ENCODE data around the gene RNF227.
"Not testable (repeated sequence)": the region's sequence is repeated elsewhere in the genome, so short reads cannot be mapped to it uniquely, and the experiment has no call there.

RNF227 gene

DNA sequence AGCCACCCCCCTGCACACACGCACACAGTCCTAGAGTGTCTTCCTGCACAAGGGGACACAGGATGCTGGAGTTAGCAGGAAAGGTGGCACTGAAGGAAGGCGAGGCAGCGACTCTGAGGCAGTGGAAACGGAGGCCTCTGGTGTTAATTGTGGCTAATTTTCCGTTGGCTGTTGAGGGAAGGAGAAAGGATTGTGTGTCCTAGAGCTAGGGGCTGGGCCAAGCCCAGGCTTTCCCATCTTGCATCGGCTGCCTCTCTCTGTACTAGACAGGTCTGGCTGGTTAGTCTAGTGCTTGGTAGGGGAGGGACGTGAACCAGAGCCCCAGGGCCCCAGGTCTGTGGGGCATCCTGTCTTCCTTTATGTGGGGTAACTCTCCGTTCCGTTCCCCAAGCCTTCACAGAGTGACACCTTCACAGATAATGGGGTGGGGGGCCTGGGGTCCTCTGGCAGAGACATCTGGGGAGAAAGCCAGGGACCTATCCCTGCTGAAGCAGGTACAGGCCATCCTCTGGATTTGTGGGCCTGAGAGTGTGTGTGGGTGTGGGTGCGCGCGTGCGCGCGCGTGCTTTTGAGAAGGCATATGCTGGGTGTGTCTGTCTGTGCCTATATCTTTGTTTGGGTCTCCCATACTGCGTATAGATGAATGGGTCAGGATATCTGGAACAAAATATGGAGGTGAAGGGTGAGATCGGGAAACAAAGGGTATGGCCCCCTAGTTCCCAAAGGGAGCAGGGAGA, 27.7 kb downstream of the RNF227 start, which contains the start of gene CHD3:
Gene CHD3, plus strand, starts transcription at position 606 of the 737 bp plus-strand sequence. CDS start 212 bp downstream, outside the sequence.
- no peak for DNase-seq (ENCODE audit: low read depth)

DNA sequence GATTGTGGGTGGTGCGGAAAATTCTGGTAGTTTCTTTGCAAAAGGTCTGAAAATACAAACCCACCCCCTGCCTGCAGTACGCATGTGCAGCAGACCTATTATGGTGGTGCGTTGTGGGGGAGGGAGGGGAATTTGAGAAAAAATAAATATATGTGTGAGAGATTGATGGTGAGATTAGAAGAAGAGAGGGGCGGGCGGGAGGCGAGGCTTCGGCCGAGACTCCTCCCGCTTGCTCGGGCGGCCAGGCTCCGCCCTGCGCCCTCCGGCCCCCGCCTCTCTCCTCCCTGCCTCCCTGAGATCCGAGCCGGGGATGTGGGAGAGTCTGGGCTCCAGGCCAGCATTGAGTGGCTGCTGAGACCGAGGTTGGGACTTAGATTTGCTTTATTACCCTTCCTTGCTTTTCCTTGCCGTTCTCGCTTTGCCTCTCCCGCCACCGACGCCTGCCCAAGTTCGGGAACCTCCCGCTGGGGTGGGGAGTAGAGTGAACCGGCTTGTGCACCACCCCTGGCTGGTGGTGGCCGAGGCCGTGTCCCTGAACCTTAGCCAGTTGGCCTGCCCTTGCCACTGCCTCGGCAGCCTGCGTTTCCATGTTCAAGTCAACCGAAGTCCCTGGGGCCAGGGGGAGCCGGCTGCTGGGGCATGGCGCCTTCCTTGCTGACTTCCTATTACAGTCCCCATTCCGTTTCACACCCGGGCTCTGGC, 28.5 kb downstream of the RNF227 start:
- peak; percentile 95 for DNase-seq (ENCODE audit: low read depth)

DNA sequence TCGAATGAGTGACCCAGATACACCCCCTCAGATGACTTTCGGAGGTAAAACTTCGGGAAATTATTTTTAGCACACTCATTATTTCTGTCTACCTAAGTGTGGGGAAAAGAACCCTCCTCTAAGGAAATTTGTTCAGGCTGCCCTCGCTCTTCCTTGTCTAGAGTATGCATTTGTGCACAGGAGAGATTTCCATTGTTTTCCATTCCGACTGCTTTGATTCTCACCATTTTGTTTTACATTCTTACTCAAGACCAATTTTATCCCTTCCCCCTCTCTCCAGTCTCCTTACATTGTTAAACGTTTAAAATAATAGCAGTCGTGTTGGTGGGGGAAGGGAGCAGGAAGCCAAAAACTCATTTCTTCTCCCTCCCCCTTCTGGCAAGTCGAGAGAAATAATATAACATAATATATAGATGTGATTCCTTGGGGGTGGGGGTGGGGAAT, 29.0 kb downstream of the RNF227 start:
- DNase-seq (ENCODE audit: low read depth): no peak

DNA sequence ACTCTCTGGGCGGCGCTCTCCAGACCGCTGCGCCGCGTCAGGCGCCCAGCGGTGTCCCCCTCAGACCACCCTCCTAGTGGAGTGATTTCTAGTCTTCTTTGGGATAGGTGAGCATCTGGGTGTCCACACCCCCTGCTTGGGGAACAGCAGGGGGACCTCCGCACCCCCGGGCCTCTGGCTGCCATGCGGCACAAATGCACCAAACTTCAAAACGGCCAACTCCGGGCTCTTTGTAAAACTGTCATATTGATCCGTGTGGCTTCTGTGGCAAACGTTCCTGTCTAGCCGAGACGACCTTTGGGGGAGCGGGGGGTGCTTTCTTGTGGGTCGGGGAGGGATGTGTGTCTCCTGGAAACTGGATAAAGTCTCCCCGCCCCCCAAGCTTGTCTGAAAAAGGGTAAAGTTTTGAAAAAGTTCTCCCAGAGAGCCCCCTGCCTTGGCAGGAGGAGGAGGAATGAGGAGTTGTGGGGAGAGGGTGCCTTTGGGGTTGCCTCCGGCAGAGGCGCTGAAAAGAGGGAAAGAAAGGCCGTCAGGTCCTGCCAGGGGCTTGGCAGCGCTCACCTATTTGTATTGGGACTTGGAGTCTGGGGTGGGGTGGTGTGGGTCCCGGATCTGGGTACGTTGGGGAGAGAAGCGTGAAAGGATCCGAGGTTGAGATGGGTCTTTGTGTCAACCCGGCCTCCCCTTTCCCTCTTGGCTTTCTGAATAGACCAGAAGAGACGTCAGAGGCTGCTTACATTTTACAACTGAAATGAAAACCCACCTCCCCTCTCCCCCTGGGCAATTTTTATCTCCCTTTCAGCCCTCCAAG, 29.7 kb downstream of the RNF227 start:
- DNase-seq (ENCODE audit: low read depth): peak; percentile 59

DNA sequence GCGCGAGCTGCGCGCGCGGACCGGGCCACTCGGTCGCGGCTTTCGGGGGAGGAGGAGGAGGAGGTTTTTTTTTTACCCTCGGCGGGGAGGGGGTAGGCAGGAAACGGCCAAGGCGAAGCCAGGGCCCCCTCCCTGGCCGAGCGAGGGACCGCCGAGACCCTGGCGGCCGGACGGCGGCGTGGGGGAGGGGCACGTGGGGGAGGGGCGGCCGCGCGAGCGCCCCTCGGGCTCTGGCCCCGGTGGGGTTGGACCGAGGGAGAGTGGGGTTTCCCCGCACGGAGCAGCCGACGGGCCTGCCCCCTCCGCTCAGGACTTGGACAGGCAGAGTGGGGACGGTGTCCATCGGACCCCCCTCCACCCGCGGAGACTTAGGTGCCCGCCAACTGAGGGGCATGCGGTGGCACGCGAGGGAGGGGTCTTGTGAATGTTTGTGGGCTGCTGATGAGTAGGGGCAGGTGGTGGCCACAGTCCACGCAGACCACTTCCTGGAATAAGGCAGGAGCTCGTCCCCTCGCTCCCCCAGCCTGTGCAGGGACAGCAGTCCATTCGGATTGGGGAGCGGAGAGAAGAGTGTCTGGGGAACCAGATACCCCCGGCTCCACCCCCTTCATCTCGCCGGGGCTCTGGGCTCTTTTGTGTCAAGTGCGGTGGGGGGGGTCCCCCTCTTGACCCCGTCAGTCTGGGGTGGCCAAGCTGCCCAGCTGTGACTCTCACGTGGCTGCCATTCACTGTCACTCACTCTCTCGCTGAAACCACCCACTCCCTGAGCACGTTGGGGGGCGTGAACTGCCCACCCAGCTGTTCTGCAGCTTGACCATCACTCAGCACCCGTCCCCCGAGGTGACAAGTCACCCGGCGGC, 30.5 kb downstream of the RNF227 start:
- DNase-seq (ENCODE audit: low read depth): peak; percentile 59

DNA sequence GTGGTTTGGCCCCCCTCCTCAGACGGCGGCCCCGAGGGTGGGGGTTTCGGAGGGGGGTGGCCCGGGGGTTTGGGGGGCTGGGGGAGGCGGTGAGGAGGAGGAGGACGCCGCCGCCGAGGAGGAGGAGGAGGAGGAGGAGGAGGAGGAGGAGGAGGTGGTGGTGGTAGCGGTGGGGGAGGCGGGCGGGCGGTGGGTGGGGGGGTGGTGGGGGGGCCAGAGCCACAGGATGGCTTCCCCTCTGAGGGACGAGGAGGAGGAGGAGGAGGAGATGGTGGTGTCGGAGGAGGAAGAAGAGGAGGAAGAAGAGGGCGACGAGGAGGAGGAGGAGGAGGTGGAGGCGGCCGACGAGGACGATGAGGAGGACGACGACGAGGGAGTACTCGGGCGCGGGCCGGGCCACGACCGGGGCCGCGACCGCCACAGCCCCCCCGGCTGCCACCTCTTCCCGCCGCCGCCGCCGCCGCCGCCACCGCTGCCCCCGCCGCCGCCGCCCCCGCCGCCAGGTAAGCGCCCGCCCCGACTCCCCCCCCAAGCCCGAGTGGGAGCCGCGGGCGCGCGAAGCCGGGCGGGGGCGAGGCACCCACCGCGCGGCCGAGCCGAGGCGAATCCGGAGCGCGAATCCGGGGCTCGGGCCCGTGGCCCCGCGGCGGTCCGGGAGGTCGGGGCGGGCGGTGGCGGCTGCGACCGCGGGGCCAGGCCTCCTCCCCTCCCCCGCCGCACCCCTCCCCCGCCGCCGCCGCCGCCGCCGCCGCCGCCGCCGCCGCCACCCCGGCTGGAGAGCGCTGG, 31.3 kb downstream of the RNF227 start:
- peak; percentile 26 for DNase-seq (ENCODE audit: low read depth)

DNA sequence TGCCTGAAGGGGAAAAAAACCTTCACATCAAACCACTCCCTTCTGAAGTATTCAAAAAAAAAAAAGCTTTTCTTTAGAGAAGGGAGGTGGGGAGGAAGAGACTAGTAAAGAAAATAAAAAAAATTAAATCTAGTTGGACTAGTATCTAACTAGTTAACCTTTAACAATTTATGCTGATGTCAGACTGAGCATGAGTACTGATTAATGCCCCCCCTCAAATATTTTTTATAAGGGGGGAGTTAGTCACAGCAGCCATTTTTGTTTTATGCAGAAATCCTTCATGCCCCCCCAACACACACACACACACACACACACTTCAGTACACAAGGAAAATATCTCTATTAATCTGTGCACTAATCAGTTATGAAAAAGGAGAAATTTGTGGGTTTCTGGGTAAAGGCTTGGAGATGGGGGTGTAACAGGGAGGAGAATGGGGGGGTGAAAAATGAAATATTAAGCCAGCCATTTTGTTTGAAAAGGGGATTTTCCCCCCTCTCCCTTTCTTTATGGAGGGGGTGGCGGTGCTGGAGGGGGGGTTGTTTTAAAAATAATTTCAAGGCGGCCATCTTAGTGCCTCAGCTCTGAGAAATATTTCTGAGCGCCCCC, 32.2 kb downstream of the RNF227 start:
- DNase-seq (ENCODE audit: low read depth): peak; percentile 61

DNA sequence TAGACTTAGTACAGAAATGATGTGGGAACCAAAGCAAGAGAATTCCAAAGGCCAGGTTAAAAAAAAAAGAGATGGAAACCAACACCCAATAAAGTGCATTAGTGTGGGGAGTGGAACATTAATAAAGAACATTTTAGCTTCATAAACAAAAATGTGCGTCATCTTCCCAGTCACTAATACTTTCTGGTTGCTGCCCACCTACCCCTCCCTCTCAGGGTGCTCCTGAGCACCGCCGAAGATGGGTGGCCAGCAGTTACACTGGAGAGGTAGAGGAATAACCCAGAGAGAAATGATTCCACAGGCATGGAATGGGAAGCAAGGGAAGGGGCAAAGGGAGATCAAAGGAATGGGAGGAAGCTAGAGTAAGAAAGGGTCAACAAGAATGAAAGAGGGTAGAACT, 33.5 kb downstream of the RNF227 start:
- no peak for DNase-seq (ENCODE audit: low read depth)

DNA sequence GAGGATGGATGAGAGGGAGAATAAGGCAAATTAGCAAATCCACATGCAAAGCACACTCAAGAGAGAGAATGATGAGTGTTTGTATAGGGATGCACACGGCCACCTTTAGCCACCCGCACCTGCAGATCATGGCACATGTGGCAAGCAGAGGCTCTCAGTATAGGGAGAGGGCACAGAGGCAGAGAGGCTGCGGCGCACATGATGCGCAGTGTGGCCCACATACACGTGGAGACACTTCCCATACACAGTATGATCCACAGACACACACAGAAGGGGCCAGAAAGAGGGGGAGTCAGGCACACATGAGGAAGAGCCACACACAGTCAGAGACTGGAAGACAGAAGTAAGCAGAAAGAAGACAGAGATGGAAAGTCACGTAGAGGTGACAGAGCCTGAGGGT, 34.0 kb downstream of the RNF227 start:
- DNase-seq (ENCODE audit: low read depth): no peak

DNA sequence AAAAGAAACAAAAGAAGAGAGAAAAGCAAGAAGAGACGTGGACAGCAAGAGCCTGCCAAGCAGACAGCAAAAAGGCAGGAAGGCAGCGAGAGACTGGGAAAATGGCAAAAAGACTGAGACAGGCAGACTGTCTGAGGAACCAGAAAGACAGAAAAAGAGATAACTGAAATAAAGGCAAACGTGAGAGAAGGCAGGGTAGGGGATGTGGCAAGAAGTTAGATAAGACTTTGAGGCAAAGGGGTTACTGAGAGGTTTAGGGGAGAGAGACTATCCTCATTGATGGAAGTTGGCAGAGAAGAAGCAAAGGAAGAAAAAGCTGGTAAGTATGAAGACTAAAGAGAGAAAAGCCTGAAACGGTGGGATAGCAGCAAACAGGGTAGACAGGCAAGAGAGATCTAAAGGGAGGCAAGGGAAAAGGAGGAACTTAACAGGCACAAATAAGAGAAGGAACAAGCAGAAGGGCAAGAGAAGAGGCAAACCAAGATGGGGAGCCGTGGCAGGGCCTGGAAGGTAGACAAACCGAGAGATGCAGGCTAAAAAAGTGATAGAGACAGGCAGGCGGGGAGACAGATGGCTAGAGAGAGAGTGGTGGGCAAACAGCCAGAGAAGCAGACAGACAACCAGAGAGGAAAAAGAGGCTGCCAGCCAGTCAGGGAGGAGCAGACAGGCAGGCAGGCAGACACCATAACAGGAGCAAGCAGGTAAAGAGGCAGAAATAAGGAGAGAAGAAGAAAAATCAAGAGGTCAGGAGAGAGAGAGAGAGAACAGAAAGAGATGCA, 34.6 kb downstream of the RNF227 start:
- no peak for DNase-seq (ENCODE audit: low read depth)

DNA sequence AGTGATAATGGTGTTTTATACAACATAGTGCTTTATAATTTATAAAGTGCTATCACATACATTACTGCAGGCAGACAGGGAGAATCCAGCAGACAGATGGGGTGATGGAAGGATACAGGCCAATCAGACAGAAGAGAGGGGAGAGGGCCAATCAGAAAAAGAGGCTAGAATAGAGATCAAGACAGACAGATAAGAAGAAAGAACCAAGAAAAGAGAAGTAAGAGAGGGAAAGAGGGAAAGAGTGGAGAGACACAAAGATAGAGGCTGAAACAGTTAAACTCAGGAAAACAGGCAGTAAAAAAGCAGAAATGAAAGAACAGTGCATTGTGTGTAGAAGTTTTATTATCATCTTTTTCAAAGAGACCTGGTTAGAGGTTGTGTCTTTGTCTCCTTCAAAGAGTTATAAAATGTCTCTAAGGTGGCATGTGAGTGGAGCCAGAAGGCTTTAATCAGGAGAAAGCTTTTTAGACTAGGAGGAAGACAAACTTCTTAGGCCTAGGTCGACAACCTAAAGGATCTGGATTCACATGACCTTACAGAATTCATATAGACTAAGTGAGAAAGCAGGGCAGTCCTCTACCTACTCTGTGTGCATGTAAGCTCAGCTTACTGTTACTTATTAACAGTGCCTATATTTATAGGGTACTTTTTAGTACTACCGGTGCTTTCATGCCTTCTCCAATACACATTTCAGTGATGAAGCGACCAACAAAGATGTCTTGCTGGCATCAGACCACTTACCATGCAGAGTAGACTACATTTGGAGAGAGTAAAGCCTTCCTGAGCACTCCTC, 35.8 kb downstream of the RNF227 start:
- DNase-seq (ENCODE audit: low read depth): no peak

DNA sequence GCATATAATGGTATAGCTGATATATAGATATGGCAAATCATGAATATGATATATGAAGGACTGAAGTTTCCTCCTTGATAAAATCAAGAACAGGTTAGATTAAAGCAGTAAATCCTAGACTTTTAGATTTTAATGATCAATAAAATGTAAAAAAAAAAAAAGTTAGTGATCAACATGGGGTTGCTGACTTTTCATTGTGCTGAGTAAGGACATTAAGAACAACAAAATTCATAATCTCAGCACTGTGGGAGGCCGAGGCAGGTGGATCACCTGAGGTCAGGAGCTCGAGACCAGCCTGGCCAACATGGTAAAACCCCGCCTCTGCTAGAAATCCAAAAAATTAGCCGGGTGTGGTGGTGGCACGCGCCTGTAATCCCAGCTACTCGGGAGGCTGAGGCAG, 37.9 kb downstream of the RNF227 start:
- DNase-seq (ENCODE audit: low read depth): no peak

DNA sequence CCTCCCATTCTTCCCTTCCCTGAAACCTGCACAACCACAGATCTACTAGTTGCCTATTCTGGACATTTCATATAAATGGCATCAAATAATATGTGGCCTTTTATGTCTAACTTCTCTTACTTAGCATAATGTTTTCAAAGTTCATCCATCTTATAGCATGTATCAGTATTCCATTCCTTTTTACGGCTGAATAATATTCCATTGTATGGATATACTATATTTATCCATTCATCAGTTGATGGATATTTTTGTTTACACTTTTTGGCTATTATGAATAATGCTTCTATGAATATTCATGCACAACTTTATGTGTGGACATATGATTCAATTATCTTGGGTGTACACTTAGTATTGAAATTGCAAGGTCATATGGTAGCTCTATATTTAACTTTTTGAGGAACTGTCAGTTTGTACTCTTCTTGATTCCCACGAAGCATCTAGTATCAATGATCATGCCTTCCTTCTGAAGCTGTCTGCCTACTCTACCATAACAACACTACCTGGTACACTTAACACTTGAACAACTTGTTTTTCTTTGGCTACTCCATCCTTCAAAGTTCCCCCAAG, 40.2 kb downstream of the RNF227 start:
- DNase-seq (ENCODE audit: low read depth): no peak

DNA sequence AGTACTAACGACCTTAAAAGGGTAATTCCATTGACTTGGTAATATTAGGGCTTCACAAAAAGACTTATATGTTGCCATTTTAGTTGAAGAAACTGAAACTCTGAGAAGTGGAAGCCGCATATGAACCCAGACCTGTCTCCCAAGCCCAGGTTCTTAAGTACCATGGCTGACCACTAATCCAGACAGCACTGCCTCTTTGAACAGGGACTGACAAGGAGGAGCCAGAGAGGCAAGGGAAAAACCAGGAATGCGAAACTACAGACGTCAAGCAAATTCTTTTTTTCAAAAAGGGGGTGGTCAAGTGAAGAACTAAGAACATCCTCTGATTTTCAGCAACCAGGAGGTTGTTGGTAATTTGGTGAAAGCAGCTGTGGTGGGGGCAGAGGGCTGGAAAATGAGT, 43.0 kb downstream of the RNF227 start:
- DNase-seq (ENCODE audit: low read depth): no peak

DNA sequence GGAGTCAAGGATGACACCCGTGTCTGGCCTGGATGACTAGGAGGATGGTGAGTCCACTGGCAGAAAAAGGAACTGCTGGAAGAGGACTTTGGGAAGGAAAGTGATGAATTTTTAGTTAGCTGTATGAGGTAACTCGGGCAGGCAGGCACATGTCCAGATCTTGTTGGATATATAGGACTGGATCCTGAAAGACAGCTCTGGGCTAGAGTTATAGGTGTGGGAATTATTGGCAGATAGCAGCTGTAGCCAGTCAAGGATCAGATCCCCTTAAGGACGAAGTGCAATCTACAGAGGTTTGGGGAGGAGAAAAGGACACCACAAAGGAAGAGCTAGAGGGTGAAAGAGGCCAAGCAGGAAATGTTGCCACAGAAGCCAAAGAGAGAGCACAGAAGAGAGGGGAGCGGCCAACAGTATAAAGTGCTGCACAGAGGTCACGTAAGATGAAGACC, 48.2 kb downstream of the RNF227 start:
- no peak for DNase-seq (ENCODE audit: low read depth)

DNA sequence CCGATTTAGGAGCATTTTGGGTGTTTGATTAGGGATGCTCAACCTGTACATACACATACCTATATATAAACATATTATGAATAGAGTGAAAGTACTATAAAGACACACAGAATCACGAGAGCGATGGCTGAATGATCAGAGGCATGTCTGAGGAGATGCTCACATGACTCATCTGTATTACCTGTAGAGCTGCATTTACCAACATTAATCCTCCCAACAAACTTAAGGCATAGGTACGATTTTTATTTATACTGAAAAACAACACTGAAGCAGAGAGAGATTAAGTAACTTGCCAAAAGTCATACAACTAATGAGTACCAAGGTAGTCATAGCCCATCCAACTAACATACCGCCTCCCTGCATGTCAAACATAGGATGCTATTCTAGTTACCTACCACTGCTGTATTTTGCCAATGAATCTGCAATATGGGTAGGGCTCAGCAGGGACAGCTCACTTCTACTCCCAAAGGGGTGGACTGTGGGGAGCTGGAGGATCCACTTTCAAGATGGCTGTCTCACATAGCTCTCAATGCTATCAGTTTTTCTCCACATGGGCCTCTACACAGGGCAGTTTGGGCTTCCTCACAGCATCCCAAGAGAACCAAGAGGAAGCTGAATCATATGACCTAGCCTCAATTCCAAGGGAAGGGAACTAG, 51.0 kb downstream of the RNF227 start:
- DNase-seq (ENCODE audit: low read depth): no peak

DNA sequence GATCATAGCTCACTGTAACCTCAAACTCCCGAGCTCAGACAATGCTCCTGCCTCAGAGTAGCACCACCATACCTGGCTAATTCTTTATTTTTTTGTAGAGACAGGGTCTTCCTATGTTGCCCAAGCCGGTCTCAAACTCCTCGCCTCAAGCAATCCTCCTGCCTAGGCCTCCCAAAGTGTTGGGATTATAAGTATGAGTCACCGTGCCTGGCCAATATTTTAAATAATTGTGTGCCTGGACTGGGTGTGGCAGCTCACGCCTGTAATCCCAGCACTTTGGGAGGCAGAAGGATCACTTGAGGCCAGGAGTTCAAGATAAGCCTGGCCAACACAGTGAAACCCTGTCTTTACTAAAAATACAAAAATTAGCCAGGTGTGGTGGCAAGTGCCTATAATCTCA, 51.7 kb downstream of the RNF227 start:
- not testable (repeated sequence) for DNase-seq (ENCODE audit: low read depth)
